ENCODE data around the gene TIMD4.

Gene TIMD4

DNA sequence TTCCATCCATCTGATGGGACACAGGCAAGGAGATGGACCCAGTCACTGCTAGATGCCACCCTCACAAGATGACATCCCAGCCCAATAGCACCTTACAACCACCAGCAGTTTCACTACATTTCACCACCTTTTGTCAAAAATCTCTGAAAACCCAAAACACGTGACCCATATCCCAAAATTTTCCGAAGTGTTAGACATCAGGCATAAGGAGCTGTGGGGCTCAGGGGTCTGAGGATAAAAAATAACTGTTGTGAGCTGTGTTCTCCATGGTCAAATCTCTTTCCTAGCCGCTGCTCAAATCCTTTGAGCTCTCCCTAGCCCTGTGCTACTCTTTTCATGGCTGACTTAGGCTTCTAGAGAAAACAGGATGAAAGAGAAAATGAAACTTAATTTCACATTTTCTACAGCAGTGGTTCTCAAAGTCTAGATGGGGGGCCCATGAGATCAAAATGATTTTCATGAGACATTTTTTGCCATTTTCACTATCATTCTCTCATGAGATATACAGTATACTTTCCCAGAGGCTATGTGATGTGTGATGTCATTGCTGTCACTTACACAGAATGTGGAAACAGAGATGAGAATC, 40.7 kb downstream of the TIMD4 start:
- no peak for DNase-seq (ENCODE audit: low read depth, low spot score)

GRCh38 chr5:156920861-156921431, 42.1 kb downstream of the TIMD4 start:
- DNase-seq (ENCODE audit: low read depth, low spot score): no peak

DNA sequence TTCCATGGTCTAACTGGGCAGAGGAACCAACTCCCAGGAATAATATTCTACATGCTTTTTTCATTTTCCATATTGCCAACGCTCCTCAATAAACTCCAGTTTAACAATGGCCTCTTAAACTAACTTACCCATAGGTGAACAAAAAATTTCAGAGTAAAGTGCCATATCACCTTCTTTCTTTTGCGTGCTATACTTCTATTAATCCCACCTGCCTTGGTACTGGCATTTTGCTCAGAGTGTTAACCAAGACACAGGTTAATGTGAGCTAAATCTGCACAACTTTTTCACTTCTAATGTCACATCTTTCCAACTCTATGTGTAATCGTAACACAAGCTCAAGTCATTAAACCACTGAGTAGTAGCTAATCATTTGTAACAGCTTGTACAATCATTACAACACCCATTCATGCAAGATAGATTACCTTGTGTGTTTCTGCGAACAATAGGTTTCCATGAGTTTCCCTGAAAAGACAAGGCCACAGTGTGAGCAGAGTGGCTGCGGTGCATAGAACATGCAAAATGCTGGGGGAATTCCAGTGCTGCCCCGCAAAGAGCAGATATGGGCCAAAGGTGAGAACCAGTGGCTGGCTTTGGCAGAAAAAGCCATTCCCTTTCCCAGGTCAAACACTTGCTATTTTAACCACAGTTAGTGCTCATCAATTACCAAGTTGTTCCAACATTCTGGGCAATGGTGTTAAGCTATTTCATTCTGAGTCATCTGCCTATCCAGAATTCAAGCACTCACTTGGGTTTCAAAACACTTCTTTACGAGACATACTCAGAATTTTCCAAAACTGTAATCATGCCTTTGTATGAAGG, 42.8 kb downstream of the TIMD4 start:
- no peak for DNase-seq (ENCODE audit: low read depth, low spot score)

DNA sequence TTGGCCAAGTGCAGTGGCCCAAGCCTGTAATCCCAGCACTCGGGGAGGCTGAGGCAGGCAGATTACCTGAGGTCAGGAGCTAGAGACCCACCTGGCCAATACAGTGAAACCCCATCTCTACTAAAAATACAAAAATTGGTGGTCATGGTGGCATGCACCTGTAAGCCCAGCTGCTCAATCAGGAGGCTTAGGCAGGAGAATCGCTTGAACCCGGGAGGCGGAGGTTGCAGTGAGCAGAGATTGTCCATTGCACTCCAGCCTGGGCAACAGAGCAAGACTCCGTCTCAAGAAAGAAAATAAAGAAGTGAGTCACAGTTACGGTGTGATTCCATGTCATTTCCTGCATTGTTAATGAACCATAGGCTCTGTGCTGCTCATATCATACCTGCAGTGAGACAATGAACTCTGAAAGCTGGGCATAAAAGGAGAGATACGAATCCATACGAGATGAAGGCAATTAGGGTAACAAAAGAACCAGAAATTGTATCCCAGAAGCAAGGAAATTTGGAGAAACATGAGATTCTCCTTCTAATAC, 44.6 kb downstream of the TIMD4 start:
- DNase-seq (ENCODE audit: low read depth, low spot score): no peak

DNA sequence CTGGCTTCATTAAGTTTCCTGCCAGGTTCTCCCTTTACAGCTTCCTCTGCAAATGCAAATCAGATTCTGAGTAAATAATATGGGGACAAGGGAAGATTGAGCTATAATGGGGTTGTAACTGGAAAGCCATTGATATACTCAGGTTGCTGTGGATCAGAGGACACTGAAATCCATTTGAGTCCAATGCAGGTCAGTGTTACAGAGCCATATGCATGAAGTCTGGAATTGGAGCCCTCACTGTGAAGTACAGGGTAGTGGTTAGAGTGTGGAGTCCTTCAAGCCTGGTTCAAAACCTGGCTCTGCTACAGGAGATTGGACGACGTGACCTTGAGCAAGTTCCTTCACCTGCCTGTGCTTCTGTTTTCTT, 48.7 kb downstream of the TIMD4 start:
- DNase-seq (ENCODE audit: low read depth, low spot score): no peak

GRCh38 chr5:156913719-156914370, 49.2 kb downstream of the TIMD4 start:
- no peak for DNase-seq (ENCODE audit: low read depth, low spot score)

DNA sequence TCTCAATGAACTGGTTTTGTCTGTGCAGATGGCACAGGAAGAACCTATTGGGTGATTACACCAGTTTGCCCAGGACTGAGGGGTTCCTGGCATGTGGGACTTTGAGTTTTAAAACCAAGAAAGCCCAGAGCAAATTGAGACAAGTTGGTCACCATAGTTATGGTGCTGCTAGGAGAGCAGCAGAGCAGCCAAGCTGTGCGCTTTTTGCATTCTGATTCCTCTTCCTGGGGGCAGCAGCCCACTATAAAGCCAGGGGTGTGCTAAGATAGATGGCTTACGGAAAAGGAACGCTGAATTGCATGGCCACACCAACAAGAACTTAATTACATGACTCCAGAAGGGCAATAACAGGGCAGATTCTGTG, 49.7 kb downstream of the TIMD4 start:
- DNase-seq (ENCODE audit: low read depth, low spot score): no peak

DNA sequence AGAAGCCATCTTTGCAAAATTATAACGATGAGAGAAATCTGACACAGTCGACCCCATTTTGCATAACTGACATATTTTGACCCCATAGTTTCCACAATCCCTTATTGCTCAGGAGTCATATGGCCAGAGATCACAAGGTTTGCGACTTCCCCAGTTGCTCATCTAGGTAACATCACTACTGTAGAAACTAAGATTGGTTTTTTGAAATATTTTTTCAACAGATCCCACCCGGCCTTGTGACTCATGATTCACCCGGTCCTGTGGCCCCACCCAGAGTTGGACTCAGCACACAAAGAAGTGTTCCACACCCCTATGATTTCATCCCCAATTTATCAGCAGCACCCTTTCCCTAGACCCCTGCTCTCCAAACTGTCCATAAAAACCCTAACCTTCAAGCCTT, 50.2 kb downstream of the TIMD4 start:
- DNase-seq (ENCODE audit: low read depth, low spot score): no peak

DNA sequence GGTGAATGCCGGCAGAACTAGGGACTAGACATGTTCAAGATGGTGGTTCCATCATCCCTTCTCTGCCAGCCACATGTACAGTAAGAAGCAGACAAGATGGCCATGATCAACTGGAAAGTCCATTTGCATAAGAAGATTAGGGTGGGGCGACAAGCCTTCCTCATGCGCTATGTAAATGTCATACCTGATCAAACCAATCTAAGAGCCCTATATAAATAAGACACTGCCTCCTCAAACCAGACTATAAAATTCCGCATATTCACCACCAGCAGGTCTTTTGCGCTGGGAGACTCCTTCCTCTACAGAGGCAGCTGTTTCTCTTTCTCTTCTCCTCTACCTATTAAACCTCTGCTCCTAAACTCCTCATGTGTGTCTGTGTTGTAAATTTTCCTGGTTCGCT, 53.8 kb downstream of the TIMD4 start:
- DNase-seq (ENCODE audit: low read depth, low spot score): no peak

- DNase-seq (ENCODE audit: low read depth, low spot score): no peak
These were observed 55.4 kb downstream of the TIMD4 start for GRCh38 chr5:156907667-156908066.

DNA sequence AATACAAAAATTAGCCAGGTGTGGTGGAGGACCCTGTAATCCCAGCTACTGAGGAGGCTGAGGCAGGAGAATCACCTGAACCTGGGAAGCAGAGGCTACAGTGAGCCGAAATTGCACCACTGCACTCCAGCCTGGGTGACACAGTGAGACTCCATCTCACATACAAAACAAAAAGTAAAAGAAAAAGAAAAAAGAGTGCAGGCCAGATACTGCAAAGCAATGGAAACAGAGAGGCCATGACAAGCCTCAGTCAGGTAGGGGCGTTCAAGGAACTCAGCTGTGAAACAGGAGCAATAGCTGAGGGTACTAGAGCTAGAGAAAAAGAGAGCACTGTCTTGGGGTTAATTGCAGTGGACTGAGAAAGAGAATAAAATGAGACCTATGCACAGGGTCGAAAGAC, 56.2 kb downstream of the TIMD4 start:
- DNase-seq (ENCODE audit: low read depth, low spot score): no peak

- DNase-seq (ENCODE audit: low read depth, low spot score): no peak
These were observed 66.5 kb downstream of the TIMD4 start for GRCh38 chr5:156896546-156896945.

- no peak for DNase-seq (ENCODE audit: low read depth, low spot score)
These were observed 69.5 kb downstream of the TIMD4 start for GRCh38 chr5:156893517-156893916.

DNA sequence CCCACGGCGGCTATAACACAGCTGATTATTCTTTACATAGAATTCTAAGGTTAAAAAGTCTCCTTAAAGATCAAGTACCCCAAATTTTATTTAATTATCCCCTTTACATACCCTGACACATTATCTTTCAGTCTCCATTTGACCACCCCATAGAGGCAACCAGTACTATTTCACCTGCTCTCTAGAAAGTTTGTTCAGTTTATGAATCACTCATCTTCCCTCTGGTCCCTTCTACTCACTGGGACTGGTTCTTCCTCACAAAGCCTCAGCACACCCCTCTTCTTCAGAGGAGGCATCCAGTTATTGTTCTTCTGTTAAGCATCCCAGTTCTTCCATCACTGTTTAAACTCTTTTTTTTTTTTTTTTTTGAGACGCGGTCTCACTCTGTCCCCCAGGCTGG, 70.2 kb downstream of the TIMD4 start:
- no peak for DNase-seq (ENCODE audit: low read depth, low spot score)

DNA sequence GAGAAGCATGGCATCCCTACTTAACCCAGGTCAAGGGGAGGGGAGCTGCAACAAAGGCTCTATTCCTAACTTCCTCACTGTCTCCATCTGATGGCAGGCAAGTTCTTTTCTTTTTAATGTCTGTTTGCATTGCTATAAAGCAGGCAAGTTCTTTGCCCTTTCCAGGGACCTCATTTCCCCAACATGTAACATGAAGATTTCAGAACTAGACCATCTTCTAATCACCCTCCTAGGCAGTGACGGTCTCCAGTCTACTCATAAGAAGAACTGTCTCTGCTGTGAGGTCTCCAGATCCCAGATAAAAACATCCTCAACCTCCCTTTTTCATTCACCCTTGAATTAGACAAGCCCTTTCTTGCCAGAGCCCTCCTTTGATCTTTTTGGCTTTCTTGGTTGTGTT, 70.8 kb downstream of the TIMD4 start:
- DNase-seq (ENCODE audit: low read depth, low spot score): no peak

DNA sequence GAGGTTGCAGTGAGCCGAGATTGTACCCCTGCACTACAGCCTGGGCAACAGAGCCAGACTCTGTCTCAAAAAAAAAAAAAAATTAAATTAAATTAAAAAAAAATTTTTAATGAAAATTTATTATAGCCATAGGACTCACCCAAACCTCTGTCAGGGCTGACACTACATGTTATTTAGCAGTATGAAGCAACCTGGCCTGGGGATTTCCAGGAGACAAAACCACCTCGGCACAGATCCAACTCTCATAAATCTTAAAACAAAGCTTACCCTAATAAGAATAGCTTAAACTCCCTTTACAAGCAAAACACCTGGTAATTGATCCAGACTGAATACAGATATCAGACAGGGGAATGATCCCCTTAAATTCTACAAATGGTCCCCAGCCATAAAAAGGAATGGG, 74.5 kb downstream of the TIMD4 start:
- no peak for DNase-seq (ENCODE audit: low read depth, low spot score)

- DNase-seq (ENCODE audit: low read depth, low spot score): no peak
These were observed 79.6 kb downstream of the TIMD4 start for GRCh38 chr5:156883316-156883875.

- DNase-seq (ENCODE audit: low read depth, low spot score): no peak
These were observed 83.3 kb downstream of the TIMD4 start for GRCh38 chr5:156879665-156880285.

- no peak for DNase-seq (ENCODE audit: low read depth, low spot score)
These were observed 91.8 kb downstream of the TIMD4 start for GRCh38 chr5:156871212-156871611.

DNA sequence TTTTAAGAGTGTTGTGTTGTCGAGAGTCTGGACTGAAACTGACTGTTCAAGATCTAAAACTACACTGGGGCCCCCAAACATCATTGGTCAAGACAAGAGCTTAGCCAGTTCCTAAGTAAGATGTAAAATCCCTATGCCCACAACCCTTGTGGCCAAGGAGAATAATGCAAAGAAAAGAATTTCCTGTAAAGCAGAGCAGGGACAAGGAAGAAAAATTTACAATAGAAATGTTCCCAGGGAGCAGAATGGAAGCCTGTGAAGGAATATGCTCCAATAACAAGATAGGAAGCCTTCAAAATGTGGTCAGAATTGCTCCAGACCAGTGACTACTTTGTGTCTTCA, 92.6 kb downstream of the TIMD4 start:
- no peak for DNase-seq (ENCODE audit: low read depth, low spot score)

Measured in activated CD4-positive, CD25-positive, alpha-beta regulatory T cell treated with anti-CD3 and anti-CD28 coated beads, Interleukin-2, amount 50 U/mL, for 16 hours (primary cell).